Stimulated activated CD8-positive, alpha-beta memory T cell treated with anti-CD3 and anti-CD28 coated beads, Interleukin-15, amount 100 ng/mL, for 4 hours (primary cell): ENCODE results near the gene LRGUK.
"Not testable (repeated sequence)": the region's sequence is repeated elsewhere in the genome, so short reads cannot be mapped to it uniquely, and the experiment has no call there.

ENCODE experiments used
- DNase-seq, 2 donors: peaks; one replicate each; pipeline ENCODE4 v3.0.0-alpha.2; 2020; ENCODE audit warnings: low read depth in 2 of 2

LRGUK gene

DNA sequence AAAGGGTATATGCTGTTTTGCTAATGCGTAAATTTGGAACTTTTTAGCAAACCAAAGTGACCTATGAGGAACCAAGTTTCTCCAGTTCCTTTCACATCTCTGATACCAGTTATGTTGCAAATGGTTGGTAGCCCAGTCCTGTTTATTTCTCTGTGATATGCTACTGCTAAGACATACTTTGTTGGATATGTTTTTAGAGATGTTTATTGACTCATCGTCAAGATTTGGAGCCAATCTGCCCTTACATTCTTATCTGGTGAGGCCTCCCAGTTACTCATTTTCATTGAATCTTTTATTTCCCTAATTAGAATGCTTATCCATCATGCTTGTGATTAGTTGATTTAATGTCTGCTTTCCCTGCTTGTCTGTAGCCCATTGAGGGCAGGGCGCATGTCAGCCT lies 58.9 kb downstream of the LRGUK start:
- no peak for DNase-seq

DNA sequence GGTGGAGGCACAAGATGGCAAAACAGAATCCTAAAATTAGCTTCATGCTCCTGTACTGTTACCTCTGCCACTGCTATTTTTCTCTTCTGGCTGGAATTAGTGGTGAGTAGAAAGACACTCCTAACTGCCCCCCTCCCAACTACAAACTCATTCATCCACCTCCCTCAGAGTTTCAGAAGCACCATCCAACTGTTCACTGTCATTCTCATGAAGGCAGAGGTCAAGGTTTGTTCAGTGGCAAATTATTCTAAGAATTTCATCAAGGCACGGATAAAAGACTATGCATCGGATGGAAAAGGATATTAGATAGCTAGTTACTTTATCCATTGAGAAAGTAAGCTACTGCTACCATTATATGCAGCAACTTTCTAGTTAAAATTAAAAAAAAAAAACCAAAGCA lies 59.7 kb downstream of the LRGUK start:
- no peak for DNase-seq

DNA sequence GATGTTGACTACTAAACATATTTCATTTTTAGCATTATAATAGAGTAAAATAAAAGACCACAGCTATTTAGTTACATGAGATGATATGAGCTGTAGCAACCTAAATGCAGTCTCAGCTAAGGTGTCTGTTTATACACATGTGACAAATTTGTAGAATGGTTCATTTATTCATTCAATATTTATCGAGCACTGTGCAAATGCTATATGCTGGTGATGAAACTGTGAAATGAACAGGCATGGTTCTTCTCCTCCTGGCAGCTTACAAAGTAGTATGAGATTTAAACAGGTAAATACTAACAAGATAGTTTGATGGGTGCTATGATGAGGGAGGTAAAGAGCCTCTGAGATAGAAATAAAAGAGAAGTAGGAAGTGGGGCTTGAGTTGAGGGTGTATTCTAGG lies 60.8 kb downstream of the LRGUK start:
- no peak for DNase-seq

DNA sequence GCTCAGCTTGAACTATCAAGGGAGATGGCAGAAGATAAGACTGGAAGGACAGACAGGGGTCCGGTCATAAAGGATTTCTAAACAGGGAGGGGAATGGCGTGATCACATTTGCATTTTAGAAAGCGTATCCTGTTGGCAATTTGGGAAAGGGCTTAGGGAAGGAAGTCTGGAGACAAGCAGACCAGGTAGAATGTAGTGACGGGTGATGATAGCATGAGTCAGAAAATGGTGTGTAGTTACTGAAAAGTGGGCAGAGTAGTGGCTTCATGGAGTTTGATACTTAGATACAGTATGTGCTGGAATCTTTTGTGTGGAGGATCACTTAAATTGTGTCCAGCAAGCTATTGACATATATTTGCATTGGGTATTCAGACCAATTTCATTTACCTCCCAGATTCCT lies 61.2 kb downstream of the LRGUK start:
- DNase-seq = no peak

DNA sequence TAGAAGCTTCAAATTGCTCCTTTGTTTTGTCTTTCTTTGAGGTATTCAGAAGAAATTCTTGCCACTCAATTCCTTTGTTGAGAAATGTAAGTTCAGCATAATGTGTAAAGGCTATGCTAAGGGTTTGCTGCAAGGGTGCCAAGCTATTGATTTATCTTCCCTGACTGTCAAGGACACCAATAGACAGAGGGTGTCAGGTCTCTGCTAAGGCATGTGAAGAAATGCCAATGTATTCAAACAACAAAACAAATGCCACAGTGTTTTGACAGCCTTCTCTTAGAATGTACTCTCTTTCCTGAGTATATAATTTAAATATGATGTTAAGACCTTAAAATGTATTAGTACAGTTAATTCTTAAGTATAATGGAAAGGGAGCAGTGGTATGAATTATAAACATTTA lies 62.4 kb downstream of the LRGUK start:
- DNase-seq = no peak

DNA sequence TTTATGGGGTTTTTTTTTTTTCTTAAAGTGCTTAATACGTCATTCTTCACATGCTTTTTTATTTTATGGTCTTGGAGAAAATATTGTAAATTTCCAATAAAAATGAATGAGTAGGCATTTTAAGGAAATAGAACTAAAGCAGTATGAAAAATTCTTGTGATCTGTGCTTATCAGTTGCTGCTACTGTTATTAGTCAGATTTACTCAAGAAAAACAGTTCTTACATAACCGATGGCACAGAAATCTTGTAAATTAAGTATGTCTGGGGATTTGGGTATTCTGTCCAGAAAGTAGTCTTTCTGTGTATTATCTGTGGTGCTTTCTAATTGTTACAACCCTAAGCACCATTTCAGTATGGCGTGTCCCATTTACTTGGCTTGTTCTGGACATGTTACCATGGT lies 64.7 kb downstream of the LRGUK start:
- no peak for DNase-seq

DNA sequence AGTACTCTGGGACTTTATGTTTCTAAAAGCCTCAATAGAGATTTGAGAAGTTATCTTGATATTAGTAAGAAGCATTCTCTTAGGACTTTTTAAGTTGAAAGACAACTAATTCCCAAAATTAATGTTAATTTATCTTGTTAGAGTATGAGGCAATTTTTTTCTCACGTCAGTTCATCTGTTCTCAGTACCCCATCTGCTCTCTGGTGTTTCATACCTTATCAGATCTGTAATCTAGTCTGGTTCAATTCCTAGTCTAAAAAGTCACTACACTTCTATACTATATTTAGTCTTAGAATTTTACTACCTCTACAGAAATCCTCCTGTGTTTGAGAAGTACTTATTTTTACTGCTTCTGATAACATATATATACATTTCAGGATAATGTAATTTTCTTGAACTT lies 66.1 kb downstream of the LRGUK start:
- no peak for DNase-seq

DNA sequence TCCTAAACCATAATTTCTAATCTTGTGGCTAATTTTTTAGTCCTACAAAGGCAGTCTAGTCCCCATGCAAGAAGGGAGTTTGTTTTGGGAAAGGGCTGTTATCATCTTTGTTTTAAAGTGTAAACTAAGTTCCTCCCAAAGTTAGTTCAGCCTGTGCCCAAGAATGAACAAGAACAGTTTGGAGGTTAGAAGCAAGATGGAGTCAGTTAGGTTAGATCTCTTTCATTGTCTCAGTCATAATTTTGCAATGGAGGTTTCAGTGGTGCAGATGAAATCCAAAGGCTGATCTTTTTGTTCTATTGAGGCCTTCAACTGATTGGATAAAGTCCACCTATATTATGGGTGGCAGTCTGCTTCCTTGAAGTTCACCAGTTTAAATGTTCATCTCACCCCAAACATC lies 68.1 kb downstream of the LRGUK start:
- DNase-seq = no peak

DNA sequence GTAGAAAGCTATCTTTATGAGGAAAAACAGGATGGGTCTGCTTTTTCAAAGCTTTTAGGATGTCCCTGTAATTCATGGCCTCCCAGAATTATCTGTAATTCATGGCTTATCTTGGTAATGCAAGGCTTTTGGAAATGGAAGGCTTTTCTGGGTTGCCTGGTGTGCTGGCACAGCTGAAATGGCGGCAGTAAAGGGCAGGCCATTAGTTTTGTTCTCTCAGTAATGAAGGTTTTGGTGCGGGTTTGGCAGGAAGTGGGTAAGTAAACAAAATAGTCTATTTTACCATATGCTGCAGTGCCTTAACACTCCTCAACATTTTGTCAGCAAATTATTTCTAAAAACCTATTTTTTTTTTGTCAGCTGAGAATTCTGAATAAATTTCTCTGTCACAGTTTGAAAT lies 69.3 kb downstream of the LRGUK start:
- DNase-seq = no peak

DNA sequence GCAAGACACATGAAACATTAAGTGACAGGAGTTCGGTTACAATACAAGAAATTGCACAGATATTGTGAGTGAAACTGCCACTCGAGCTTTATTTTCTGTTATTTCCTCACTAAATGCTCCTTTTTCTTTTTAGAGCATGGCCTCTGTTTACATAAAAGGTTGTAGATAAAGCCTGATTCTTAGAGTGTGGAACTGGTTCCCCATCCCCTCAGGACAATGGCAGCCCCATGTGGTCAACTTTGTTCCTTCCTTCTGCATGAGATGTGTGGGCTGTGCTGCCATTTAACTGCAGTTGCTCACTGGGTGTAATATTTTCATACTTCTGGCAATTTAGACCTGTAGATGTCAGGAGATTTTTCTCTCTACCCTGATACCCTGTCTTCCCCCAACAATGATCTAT lies 70.2 kb downstream of the LRGUK start:
- no peak for DNase-seq

DNA sequence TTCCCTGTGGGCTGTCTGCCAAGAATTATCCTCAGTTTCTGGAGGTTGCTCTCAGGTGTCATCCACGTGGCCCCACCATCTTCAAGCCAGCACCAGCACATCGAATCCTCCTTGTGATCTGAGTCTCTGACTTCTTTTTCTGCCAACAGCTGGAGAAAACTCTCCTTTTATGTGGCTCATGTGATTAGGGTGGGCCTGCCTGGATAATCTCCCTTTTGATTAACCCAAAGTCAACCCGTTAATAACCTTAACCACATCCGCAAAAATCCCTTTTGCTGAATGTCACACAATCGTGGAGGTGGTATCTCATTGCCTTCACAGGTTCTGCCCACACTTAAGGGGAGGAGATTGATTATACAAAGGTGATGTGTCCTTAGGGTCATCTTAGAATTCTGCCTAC lies 73.8 kb downstream of the LRGUK start:
- DNase-seq = no peak

DNA sequence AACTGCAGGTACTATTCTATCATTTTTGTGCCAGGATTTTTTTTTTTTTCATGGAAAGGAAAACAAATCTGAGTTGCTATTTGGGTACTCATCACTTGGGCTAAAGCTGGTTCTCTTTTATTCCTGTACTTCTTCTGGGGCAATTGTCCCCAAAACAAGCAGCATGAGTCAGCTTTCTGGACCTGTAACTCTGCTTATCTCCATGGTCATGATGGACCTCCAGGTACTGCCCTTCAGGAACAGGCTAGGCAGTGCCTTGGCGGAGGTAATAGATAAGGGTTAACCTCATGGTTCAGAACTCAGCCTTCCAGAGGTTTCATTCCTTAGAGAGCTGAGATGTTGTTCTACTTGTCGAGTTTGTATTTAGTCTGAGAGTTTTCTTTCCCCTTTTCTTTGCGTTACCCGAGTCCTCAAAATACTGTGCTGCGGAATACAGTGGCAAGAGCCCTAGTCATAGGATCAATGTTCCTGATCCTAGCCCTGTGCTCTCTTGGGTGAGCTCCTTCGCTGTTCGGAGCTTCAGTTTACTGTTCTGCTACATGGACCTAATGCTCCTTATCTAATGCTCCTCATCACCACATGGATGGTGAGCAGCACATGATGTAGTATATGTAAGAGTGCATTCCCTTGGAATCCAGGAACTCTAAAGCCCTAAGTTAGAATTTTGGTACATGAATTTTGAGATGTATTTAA lies 74.6 kb downstream of the LRGUK start:
- no peak for DNase-seq

DNA sequence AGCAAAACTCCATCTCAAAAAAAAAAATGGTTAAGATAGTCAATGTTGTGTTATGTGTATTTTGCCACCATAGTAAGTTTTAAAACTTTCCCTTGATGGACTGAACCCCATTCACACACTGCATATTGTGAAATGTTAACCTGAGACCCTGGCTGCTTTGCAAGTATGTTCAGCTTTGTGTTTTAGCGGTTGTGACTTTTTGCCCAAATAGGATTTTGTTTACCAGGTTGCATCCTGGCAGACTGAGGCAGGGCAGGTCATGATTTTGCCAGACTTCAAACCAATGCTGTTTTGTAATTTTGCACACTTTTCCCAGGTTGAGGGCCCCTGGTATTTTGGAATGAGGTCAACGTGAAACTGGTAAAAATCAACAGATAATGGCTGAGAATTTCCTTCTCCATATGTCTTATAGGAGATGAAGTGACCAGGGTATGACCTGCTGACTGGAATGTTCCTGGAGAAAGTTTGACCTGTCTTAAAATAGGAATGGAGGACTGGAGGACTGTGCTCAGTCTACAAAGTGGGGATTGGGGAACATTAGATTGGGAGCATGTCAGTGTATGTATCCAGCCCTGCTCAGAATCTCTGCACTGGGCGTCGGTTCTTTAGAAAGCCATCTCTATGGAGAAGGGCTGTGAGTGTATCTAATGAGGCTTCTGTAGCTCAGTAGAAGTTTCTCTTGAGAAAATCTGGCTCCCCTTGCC lies 76.2 kb downstream of the LRGUK start:
- DNase-seq = no peak

DNA sequence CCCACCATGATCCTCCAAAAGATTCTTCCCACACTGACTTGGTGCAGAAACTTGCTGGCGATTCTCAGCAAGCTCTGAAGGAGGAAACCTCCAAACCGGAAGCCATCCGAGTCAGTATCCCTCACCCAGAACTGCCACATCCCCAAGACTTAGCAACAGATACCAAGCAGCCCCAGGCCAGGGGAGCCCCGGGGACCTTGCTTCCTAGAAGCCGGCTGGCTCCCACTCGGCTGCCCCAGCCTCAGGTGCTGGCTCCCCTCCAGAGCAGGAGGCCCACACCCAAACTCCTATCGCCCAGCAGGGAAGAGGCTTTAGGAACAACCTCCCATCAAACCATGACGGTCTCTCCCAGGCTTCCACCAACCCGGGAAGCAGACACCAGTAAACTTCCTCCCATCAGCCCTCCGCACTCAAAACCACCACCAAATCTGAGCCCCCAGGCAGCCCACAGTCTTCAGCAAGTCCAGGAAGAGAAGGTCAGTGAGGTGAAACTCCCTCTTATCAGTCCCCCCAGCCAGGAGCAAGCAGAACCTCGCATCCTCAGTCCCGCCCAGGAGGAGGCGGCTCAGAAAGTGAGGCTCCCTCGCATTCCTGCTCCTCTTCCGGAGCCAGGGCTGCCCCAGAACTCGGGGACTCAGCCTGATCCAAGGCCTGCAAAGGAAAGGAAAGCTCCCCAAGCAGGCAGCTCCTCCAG lies 82.3 kb downstream of the LRGUK start:
- no peak for DNase-seq

DNA sequence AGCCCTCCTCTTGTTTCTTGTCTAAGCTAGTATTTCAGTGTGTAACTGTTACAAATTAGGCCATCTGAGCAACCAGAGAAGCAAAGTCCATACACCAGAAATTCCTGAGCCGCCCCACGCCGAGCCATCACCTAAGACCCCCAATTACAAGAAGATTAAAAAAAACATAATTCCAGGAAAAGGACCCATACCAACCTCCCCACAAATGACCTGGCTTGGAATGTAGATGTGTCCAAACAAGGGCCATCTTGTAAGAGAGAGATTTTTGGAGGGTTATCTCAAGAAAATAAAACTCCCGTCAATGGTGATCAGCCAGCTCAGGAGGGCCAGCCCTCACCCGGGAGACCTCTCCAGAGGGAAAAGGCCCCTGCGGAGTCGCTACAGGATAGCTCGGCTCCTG lies 83.1 kb downstream of the LRGUK start:
- no peak for DNase-seq

DNA sequence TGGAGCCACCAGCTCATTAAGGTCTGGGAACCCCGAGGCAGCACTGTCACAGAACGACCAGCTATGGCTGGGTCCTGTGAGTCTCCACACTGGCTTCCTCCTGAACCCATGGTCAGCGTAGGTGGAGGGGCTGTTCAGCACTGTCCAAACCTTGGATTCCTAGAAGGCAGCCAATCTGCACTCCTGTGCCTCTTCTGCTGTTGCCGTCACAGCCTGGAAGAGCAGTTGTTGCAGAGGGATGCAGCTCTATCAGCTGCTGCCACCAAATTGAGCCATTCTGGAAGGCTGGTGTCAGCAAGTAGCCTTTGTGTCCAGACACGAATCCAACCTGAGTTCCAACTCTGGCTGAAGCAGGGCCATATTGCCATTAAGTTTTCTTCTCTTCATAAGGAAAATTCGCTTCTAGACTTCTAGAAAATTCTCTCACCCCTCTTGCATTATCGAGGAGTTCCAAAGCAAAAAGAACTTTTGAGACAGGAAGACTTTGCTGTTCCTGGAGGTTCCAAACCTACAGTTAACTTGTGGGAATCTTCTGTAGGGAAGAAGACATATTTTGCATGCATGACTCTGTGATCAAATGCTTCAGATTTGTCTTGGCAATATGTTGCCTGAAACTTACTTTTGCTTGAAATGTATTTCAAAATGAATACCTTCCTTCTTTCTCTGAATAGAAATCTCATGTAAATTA lies 84.0 kb downstream of the LRGUK start:
- DNase-seq = no peak

DNA sequence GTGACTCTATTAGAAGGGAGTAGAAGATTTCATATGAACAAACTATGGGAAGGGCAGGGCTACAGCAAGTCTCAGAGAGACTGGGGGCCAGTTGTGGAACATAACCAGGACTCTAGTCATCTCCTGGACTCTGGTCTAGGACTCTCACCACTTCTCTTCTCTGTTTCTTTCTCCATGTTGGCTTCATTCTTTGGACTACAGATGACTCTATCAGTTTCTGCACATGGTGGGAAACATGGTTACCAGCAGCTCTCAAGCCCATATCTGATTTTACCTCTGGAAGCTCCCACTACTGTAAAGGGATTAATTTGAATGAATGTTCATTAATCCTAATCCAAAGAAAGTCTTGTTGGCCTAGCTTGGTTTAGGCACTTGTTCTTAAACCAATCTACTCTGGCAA lies 84.7 kb downstream of the LRGUK start:
- DNase-seq = no peak

DNA sequence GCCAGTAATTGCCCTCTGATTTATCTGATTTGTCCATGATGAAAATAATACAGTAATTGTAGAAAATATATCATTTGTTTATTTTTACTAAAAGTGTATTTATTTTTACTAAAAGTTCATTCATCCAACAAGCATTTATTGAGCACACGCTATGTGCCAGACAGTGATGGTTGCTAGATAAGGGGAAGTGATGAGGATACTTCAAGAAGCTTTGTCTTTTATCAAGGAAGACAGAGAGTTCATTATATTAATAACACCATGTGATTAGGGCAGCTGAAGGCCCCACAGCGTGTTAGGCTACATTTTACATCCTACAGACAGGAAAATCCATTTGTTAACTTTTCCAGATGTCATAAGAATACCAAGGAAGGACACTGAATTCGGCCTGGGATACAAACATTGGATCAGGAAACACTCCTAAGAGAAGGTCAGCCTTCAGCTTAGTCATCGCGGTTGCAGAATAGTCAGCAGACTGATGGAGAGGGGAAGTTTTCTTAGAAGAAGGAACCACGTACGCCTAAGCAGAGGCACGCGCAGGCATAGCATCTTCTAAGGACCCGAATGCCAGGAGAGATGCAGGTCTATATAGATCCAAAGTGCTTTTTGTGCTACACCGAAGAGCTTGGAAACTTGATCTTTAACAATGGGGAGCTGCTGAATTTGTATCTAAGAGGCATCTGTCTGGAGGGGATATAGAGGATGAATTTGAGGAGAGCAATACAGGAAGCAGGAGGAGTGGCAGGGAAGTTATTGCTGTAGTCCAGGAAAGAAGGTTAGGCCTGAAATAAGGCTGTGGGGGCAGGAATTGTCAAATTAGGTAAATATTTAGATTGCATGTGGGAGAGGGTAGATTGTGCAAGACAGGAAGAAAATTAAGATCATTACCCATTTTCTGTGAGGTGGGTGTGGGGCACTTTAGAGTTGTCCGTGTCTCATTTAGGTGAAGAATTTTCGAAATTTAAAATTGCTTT lies 85.7 kb downstream of the LRGUK start:
- DNase-seq = no peak

DNA sequence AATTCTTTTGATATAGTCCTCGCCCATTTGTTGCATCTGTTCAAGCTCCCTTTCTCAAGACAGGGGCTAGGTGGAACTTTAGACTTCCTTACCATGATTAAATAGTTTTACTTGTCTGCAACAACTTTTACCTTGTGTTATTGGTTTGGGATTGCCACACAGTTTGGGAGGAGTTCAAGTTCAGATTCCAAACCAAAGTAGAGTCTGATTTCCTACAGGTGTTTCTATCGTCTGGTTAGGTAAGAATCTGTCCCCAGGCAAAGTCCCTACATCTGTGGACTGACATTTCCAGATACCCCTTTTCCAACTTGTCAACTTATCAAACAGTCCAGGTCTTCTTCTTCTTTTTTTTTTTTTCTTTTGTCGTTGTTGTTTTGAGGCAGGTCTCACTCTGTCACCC lies 93.1 kb downstream of the LRGUK start:
- no peak for DNase-seq

DNA sequence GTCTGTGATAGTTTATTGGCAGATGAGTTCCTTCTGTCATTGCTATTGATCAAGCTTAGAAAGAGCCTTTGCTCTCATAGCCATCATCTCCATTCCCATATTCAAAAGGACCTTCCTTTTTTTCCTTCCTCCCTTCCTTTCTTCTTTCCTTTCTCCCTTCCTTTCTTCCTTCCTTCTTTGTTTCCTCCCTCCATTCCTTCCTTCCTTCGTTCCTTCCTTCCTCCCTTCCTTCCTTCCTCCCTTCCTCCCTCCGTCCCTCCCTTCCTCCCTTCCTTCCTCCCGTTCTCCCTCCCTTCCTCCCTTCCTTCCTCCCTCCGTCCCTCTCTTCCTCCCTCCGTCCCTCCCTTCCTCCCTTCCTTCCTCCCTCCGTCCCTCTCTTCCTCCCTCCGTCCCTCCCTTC lies 104.2 kb downstream of the LRGUK start:
- DNase-seq = not testable (repeated sequence)

DNA sequence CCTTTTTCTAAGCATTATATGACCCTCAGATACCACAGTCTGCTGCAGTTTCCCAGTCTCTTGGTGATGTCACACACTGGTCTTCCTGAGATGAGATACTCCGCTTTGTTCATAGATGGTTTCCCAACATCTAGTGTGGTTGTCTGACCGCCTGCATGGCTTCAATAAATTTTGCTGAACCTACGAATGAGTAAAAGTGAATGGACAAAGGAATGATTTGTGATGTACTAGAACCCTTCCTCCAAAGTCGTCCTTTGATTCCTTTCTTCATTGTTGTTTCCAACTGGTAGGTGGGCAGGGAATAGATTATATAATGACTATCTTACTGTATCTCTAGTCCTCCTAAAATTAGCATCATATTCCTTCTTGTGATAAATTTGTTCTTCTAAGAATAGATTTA lies 107.1 kb downstream of the LRGUK start:
- DNase-seq = no peak
